GM06990 (cell line): Measurements from ENCODE around the gene DNAH9.

Experiments used
- DNase-seq: peaks from one replicate; pipeline ENCODE4 v3.0.0-alpha.2; 2011; ENCODE audit not compliant: insufficient read length; ENCODE audit errors: extremely low read depth
- H3K27me3 ChIP-seq: replicated peaks from 2 replicates; pipeline ENCODE4 v1.6.0; 2011; ENCODE audit warnings: low read length; ENCODE audit not compliant: control insufficient read depth, insufficient read depth
- H3K36me3 ChIP-seq: 2 replicates; pipeline ENCODE4 v1.5.1; 2011; ENCODE audit warnings: low read length; ENCODE audit not compliant: control insufficient read depth, insufficient read depth
- H3K4me3 ChIP-seq: replicated peaks from 2 replicates; pipeline ENCODE4 v1.5.1; 2011; ENCODE audit warnings: low read depth, mild to moderate bottlenecking, control low read depth, low read length
- CTCF ChIP-seq: IDR thresholded peaks from 2 replicates; pipeline ENCODE4 v1.5.1; 2011; ENCODE audit warnings: low read length, control low read depth, mild to moderate bottlenecking, inconsistent platforms; ENCODE audit not compliant: insufficient read depth, poor library complexity, severe bottlenecking

The DNAH9 gene

DNA sequence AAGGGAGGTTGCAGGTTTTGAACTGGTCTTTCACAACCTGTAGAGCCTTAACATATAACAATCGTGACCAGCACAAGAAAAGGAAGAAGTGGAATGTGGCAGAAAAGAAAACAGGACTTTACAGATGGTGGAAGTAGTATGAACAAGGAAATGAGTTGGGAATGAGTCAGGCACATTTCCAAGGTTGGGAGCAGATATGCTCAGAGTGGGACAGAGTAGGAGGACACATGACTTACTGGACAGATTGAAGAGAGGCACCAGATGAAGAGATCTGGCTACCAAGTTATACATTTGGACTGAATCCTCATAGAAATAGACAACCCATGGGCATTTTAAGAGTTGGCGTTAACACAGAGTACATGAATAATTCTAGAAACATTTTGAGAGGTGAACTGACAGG, 303.7 kb downstream of the DNAH9 start:
- no peak for TF ChIP-seq CTCF
- no peaks in the 10 kb centered on the region for H3K36me3 ChIP-seq
- no peak overlapping the region for H3K4me3 ChIP-seq
- H3K27me3 ChIP-seq, result no peaks in the 10 kb centered on the region
- no peak for DNase-seq

DNA sequence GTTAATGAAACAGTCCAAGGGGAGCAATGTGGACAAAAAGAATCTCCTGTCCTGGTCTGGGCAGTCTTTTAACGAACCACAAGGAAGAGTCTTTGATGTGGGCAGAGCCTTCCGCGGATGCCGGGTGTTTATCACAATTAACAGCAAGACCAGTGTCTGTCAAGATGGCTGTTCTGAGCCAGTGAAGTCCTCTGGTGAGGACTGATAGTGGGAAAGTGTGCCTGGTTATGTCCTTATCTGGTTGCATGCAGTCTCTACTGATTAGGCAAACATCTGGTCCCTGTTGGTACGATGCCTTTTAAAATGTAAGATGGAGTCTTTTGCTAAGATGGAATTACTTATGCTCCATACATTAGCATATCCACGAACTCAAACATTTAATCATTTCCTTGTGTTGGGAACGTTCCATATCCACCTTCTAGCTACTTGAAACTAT, 310.5 kb downstream of the DNAH9 start:
- no peak for DNase-seq
- H3K27me3 ChIP-seq, result no peaks in the 10 kb centered on the region

DNA sequence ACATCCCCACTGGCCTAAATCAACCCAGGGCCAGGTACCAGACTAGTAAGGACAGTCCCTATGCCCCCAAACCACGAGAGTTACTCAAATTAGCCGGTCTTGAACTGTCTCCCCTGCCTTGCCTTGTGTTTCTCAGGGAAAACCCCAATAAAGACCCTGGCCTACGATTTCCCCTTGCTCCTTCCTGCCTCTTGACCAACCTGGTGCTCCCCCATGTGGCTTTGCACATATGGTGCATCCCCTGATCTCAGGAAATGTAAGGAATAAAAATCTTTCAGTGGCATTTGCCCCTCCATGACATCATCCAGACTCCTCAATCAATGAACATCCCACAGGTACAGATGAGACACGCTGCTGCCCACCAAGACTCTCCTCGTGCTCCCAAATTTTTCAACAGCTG, 311.1 kb downstream of the DNAH9 start:
- no peak for DNase-seq
- Histone ChIP-seq H3K27me3 (no peaks in the 10 kb centered on the region), H3K36me3 (no peaks in the 10 kb centered on the region), H3K4me3 (no peak overlapping the region)
- no peak for TF ChIP-seq CTCF

More for the DNA sequence above, 310.5 kb downstream of the DNAH9 start:
- no peak overlapping the region for H3K4me3 ChIP-seq
- TF ChIP-seq CTCF, result no peak
- H3K36me3 ChIP-seq, result no peaks in the 10 kb centered on the region

DNA sequence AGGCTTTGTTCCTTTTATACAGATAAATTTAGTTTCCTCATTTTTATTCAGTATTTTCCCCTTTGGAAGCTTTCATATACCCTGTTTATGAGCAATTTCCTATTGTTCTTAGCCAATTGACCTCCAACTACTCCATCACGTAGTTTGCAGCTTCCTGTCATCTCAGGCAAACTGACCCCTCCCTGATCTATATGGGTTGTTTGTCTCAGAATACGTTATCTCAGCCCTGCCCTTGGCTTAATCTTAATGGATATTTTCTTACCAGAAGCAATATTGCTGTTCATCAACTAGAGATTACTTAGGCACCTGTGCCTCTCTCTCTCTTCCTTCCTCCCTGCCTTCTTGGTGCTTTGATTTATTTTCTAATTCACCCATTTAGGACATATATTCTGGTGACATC, 317.8 kb downstream of the DNAH9 start:
- TF ChIP-seq CTCF, result no peak
- H3K4me3 ChIP-seq, result no peak overlapping the region
- H3K27me3 ChIP-seq, result no peaks in the 10 kb centered on the region
- H3K36me3 ChIP-seq, result no peaks in the 10 kb centered on the region
- no peak for DNase-seq

DNA sequence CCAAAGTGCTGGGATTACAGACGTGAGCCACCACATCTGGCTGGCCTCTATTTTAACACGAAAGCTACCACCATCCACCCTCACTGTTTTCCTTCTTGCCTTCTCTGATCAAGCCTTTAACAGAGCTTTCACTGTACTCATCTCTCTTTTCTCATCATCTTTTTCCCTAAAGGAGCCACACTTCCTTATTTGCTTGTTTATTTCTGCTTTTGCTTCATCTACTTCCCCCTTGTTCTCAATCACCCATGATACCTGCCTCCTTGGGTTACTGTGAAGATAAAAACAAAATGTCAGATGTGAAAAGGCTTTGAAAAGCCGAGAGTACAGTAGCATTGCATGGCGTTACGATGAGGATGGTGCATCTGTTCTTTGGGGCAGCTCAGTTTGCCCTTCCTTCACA, 319.1 kb downstream of the DNAH9 start:
- TF ChIP-seq CTCF, result no peak
- Histone ChIP-seq H3K36me3 (no peaks in the 10 kb centered on the region), H3K27me3 (no peaks in the 10 kb centered on the region), H3K4me3 (no peak overlapping the region)
- no peak for DNase-seq

GRCh38 chr17:11921296-11921695, 323.0 kb downstream of the DNAH9 start:
- Histone ChIP-seq H3K27me3 (no peaks in the 10 kb centered on the region), H3K4me3 (no peak overlapping the region), H3K36me3 (no peaks in the 10 kb centered on the region)
- DNase-seq, result no peak
- TF ChIP-seq CTCF, result no peak
